Effector CD8-positive, alpha-beta T cell (primary cell): ENCODE results near the gene ABLIM1.

Experiments
- DNase-seq: peaks from one replicate; lab custom pipeline; 2025; lab: John Stamatoyannopoulos, UW

ABLIM1 gene

DNA sequence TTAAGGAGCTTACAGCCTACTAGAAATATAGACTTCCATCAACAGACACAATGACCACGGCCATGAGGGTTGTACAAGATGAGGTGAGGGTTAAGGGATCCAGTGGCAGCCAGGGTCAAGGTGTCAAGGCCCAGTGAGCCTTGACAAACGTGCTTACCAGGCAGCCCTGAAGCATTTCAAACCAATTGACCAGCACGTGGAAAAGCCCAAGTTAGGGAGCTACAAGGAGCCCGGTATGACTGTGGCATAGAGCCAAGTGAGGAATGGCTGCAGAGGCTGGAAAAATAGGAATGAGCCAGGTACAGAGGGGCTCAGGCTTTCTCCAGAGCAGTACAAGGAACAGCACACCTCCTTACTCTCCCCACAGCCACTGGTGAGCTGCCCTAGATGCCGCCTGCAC, 266.5 kb downstream of the ABLIM1 start:
- DNase-seq = no peak

DNA sequence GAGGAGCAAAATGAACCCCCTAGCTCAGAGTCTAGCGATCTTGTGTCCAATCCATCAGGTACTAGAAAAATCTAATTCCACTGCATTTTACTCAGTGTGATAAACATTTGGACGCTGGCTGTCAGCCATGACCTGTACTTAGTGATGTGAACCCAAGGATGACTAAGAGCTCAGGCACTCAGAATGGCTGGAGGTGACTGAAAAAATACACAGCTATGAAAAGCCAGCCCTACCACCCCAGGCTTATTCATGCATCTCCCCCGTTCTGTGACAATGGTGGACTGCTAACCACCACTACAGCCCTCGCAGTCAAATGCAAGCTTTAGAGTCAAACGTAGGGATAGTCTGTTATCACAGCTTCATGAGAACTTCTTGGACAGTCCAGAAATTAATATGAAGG, 268.6 kb downstream of the ABLIM1 start:
- no peak for DNase-seq

DNA sequence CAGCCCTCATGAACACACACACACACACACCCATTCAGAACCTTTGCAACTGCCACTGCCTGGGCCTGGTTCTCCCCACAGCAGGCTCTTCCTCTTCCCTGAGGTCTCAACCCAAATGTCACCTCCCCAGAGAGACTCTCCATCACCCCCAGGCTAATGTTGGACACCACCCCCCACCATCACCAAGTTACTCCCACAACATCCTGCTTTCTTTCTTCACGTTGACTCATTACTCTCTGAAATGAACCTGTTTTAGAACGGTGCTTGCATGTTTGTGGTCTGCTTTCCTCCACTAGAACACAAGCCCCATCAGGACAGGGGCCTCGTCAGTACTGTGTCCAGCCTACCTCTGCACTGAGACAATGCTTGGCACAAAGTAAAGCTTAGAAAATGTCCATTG, 269.8 kb downstream of the ABLIM1 start:
- no peak for DNase-seq

DNA sequence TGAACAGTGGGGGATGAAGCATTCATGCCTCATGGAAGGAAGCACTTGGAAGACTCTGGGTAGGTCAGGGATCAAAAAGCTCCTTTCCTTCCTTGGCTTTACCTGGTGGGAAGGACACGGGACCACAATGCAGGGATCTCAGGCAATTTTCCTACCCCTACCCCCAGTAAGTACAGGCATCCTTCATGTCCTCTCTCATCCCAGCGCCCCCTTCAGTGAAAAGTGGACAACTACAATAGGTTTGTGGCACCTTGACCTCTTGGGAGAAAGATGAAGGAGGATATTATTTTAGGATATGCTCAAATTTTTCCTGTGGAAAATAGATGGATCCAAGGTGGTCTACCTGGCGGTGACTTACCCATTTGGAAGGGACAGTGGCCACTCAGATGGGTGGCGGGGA, 270.3 kb downstream of the ABLIM1 start:
- no peak for DNase-seq

DNA sequence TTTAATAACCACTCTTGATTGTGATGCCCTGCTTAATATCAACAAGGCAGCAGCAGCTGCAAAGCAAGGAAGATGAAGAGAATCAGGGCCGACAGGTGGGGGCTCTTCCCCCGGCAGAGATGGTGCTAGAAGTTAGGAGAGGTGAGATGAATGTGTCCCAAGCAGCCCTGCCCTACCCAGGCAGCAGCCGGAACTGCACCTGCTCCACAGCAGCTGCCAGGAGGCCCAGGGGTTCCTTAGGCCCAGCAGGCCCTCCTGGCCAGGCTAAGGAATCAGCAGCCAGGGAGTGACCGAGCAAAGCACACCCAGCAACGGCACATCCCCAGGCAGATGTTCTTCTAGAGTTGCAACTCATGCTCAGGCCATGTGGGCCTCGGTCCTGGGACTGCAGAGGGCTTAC, 271.6 kb downstream of the ABLIM1 start:
- DNase-seq = no peak

DNA sequence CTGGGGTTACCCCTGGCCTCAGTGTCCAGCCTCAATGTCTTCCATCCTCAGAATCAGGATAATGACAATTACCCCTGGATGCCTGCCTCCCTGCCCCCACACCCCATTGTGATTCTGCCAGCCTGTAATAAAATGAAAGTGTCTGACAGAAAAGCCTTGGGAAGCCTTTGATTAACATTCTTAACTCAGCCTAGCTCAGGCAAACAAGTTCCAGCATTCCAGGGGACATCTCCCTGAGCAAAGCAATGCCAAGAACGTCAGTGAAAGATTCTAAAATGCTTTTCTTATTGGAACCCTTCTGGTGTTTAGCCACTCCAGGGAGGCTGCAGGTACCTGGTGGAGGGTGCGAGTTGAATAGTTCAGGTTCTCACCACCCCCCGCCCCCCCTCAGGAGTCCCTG, 272.5 kb downstream of the ABLIM1 start:
- no peak for DNase-seq

DNA sequence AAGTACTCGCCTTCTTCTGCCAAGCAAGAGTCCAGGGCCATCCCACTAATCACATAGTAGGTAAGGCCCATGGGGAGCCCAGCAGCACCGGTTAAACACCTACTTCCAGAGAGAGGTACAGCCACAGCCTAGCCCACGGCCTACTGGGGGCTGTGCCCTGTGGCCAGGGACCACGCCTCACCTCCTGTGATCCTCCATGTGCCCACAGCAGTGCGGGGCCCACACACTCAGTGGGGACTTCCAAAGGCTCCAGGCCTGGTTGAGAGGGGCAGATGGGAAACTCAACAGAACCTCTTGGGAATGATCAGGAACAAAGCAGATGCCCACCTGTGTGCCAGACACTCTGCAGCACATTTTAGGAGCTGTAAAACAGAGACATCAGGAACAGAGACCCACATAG, 273.5 kb downstream of the ABLIM1 start:
- no peak for DNase-seq

DNA sequence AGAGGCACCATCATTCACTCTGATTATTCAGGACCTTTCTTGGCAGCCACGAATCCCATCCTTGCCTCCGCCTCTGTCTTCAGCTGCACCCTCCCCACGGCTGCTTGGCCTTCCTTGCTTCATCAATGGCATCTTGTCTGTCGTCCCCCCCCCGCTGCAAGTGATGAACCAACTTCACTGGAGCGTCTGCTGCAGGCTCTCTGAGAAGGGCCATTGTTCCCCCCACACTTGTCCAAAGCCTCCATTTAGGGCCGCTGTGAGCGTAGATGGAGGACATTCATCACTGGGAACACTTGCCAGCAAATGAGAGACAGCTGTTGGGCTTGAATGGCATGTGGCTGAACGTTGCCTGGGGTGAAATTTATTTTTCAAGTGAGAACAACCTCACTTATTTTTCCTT, 273.9 kb downstream of the ABLIM1 start:
- no peak for DNase-seq
